NCI-H146 treated with DMSO at 0.1 percent for 48 hours (cell line): Measurements from ENCODE around the gene RAB6B.

ENCODE experiments used
- DNase-seq: peaks from one replicate; lab custom pipeline; 2025; ENCODE audit not compliant: unreplicated experiment; lab: John Stamatoyannopoulos, UW

RAB6B gene

GRCh38 chr3:133931084-133931483 lies 35.4 kb upstream of the RAB6B start:
- DNase-seq = no peak

GRCh38 chr3:133930341-133930933 lies 34.8 kb upstream of the RAB6B start:
- DNase-seq = peak; percentile 42

GRCh38 chr3:133928903-133929607 lies 33.4 kb upstream of the RAB6B start:
- DNase-seq = no peak

DNA sequence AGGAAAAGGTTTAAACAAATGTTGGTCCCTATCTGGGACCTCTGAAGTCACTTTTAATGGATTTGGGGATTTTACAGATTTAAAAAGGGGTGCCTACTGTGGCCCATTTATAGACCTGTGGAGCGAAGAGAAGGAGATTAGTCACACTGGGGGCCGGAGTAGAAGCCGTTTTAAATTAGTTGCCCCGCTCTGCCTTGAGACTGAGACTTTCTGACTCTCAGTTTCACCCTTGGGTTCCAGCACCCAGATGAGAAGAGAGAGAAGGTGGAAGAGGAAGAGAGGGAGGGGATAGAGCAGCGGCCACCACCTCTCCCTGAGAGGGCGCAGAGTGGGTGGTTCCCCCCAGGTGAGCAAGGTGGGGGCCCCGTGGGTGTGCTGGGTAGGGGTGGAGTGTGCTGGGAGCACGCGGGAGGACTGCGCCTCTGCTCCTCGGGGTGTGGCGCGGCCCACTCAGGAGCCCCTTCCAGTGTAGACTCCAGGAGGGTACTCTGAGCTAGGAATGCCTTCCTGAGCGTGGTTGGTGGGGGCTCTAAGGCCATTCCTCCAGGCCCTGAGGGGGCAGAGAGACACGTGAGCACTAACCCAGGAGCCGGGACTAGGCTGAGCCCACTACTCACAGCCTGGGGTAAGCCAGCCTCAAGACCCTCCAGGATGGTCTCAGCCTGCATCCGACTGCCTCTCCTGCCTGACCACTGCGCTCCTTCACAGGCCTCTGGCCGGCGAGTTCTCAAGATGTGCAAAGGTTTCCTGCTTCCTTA lies 32.6 kb upstream of the RAB6B start:
- no peak for DNase-seq

- DNase-seq = peak; percentile 19
These were observed 31.9 kb upstream of the RAB6B start for GRCh38 chr3:133927540-133928066.

DNA sequence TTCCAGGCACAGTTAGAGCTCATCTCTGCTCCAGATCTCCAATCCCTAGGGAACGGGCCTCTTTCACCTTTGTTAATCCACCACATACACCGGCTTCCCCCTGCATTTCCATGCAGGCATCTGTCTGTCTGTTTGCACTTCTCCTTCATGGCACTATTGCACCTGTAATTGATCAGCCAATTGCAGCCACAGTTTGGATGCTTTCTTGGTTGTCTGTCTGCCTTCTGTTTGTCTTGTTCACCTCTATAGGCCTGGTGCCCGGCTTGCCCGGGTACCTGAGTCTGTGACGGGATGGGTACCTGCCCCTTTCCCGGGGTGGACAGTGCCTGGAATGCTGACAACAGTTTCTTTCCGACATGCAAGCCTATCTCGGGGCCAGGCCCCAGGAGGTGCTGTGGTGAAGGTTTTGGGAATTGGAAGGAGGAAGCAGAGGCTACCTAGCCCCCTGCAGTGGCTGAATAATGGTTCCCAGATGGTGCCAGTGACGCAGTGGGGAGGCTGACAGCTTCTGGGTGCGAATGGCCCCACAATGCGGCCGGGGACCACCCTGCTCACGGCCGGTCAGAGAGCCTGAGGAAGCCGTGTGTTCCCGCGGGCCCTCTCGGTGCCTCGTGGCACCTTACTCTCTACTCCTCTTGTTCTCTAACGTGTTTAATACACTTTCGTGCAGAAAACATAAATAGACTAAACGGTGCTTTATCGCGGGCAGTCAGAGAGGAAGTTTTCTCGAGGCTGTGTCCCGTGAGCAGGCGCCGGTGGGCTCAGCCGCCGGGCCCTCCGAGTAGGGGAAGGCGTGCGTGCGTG lies 31.3 kb upstream of the RAB6B start:
- no peak for DNase-seq

GRCh38 chr3:133925960-133926735 lies 30.5 kb upstream of the RAB6B start:
- DNase-seq = no peak

DNA sequence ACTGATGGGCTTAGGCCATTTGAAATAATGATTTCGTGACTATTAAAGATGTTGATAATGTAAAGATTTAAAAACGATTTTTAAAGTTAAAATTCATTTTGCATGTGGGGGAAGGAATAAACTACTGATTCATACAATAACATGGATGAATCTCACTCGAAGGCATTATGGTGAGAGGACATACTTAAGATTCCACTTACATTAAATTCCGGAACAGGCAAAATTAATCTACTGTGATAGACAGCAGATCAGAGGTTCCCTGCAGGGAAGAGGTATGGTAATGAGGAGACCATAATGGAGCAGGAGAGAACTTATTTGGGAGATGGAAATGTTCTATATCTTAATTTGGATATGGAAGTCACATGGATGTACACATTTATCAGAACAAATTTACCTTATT lies 28.4 kb upstream of the RAB6B start:
- no peak for DNase-seq

- DNase-seq = no peak
These were observed 25.9 kb upstream of the RAB6B start for GRCh38 chr3:133921592-133921991.

- DNase-seq = no peak
These were observed 21.5 kb upstream of the RAB6B start for GRCh38 chr3:133917144-133917543.

- DNase-seq = no peak
These were observed 20.3 kb upstream of the RAB6B start for GRCh38 chr3:133915685-133916658.

DNA sequence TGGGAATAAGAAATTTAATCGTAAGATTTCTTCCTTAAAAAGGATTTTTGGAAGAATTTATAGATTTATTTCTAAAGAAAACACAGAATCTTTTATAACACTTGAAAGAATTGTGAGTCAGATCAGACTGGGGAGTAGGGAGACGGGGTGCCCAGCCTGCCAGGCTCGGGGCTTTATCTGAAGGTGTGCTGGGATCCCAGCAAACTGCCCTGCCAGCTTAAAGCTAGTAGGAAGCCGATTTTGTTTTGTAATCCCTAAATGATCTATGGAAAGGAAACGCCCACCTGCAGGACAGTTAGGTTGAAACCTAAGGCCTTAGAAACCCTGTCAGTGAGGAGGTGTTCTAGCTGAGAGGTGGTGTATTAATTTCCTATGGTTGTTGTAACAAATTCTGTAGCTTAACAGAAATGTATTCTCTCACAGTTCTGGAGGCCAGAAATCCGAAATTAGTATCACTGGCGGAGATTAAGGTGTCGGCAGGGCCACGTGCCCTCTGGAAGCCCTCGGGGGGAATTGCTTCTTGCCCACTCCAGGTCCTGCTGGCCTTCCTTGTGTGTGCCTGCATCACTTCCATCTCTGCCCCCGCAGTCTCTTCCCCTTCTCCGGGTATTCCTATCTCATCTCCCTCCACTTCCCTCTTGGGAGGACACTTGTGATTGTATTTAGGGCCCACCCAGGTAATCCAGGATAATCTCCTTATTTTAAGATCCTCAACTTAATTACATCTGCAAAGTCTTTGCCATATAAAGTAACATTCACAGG lies 19.3 kb upstream of the RAB6B start:
- DNase-seq = no peak

GRCh38 chr3:133910422-133910821 lies 14.7 kb upstream of the RAB6B start:
- DNase-seq = no peak

DNA sequence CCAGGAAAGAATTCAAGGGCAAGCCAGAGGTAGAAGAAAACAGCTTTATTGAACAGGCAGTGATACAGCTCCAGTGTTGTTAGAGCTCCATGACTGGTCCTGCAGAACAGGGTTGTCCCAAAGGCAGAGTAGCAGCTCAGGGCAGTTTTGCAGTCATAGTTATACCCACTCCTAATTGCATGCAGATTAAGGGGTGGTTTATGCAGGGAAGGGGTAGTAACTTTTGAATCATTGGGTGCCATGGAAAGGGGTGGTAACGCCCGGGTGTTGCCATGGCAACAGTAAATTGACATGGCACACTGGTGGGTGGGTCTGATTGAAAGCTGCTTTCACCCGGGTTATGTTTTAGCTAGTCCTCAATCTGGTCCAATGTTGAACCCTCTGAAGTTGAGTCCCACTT lies 9.7 kb upstream of the RAB6B start:
- no peak for DNase-seq

DNA sequence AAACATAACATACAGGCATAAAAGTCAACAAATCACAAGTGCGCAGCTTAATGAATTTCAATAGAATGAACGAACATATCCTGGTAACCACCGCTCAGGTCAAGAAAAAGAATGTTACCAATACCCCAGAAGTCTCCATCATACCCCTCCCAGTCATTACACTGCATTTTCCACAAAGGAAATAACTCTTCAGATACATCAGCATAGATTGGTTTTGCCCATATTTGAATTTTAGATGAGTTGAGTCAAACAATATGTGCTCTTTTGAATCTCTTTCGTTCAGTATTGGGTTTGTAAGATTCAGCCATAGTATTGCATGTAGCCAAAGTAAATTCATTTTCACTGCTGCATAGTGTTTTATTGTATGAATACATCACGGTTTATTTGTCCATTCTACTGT lies 6.2 kb upstream of the RAB6B start:
- DNase-seq = no peak

- DNase-seq = no peak
These were observed 5.4 kb upstream of the RAB6B start for GRCh38 chr3:133901083-133901482.

GRCh38 chr3:133899311-133899710 lies 3.6 kb upstream of the RAB6B start:
- no peak for DNase-seq

DNA sequence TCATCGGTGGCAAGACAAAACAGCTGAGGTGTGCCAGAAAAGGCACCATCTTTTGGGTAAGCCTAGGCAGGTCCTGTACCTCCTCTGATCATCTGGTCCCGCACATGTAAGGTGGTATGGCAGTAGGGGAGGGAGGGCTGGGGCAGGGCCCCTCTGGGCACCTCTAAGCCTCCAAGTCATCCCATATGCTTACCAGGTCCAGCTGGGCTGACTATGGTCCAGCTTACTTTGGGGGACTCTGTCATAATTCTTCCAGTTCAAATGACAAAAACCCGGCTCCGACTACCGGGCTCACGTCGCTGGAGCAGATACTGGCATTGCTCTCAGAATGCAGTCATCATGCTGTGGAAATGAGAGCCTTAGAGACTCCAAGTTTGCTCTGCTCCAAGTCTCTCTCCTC lies 1.9 kb upstream of the RAB6B start:
- no peak for DNase-seq
